A549 (cell line): ENCODE data around the gene RBP3. TPM values are rescaled to one million over a fixed set of nuclear protein-coding genes. Genes with fewer than 3 reads are reported as not detected.

Experiments
- ATAC-seq, 2 experiments: fragments of 200-7000 bp in 1 of 2; fragments of >200 bp in 1 of 2; cut with Nextera tagmentation in 1 of 2; cut with Tn5 transposase in 1 of 2; 3 replicates each; pipeline versions ENCODE4 v1.8.0 to v1.9.1; 2018 to 2020; ENCODE audit warnings: mild to moderate bottlenecking in 1 of 2, moderate library complexity in 1 of 2
- CTCF ChIA-PET: fragments of 300-600 bp; sonication (Branson Sonifier 250); formaldehyde crosslinking; extraction: SDS; loops from one replicate; lab custom pipeline; 2021; ENCODE audit warnings: antibody characterized with exemption, inconsistent platforms; lab: Yijun Ruan, JAX
- POLR2A ChIA-PET: fragments of 350-600 bp; formaldehyde crosslinking; extraction: SDS; loops from one replicate; lab custom pipeline; 2021; ENCODE audit warnings: antibody characterized with exemption, inconsistent platforms; lab: Yijun Ruan, JAX
- DNase-seq, 2 experiments: peaks; one replicate each; pipeline versions ENCODE4 v3.0.0 to v3.0.0-alpha.2; 2011 to 2016; ENCODE audit warnings: low read depth in 1 of 2, low spot score in 1 of 2
- FAIRE-seq: peaks from 2 replicates; lab custom pipeline; 2011; peaks lifted over from hg19 to GRCh38; lab: Jason Lieb, UNC
- H3K27ac ChIP-seq, 2 experiments: fragments of >200 bp; sonication (Bioruptor Twin); formaldehyde crosslinking; 3 replicates each; pipeline ENCODE4 v1.5.1; 2016 to 2017
- H3K4me1 ChIP-seq: fragments of >200 bp; sonication (Bioruptor Twin); formaldehyde crosslinking; 3 replicates; pipeline ENCODE4 v1.6.1; 2016
- H3K4me2 ChIP-seq: fragments of >200 bp; sonication (Bioruptor Twin); formaldehyde crosslinking; 3 replicates; pipeline ENCODE4 v1.6.1; 2016
- H3K4me3 ChIP-seq: fragments of >200 bp; sonication (Bioruptor Twin); formaldehyde crosslinking; 3 replicates; pipeline ENCODE4 v1.5.1; 2016
- H3K9me3 ChIP-seq: fragments of >200 bp; sonication (Bioruptor Twin); formaldehyde crosslinking; 3 replicates; pipeline ENCODE4 v1.6.1; 2016
- CBX8 ChIP-seq: fragments of 200-600 bp; sonication (generic); IDR thresholded peaks from 2 replicates; pipeline ENCODE4 v1.6.1; 2016
- CEBPB ChIP-seq, 2 experiments: fragments of >200 bp in 1 of 2; sonication (Bioruptor Twin) in 1 of 2; formaldehyde crosslinking in 1 of 2; IDR thresholded peaks; 2 replicates each; pipeline ENCODE4 v1.6.1; 2012 to 2016
- CHD2 ChIP-seq: fragments of 150-350 bp; IDR thresholded peaks from 2 replicates; pipeline ENCODE4 v1.6.1; 2014; ENCODE audit warnings: low read length; ENCODE audit not compliant: partially characterized antibody
- ELK1 ChIP-seq: fragments of 150-350 bp; IDR thresholded peaks from 2 replicates; pipeline ENCODE4 v1.6.1; 2014; ENCODE audit warnings: low read depth, mild to moderate bottlenecking, low read length
- EP300 ChIP-seq, 2 experiments: fragments of >200 bp; sonication (Bioruptor Twin); formaldehyde crosslinking; IDR thresholded peaks; 2 replicates in 1 of 2; 3 replicates in 1 of 2; pipeline ENCODE4 v1.6.1; 2016 to 2017
- ESRRA ChIP-seq: fragments of 150-350 bp; IDR thresholded peaks from 2 replicates; pipeline ENCODE4 v1.6.1; 2014; ENCODE audit warnings: mild to moderate bottlenecking, low read length, borderline replicate concordance
- FOSL2 ChIP-seq, 2 experiments: fragments of 450-650 bp in 1 of 2; fragments of >200 bp in 1 of 2; sonication (Bioruptor Twin) in 1 of 2; formaldehyde crosslinking; IDR thresholded peaks; 2 replicates each; pipeline versions ENCODE4 v1.5.0 to v1.6.1; 2016 to 2020; ENCODE audit warnings: mild to moderate bottlenecking in 1 of 2, moderate library complexity in 1 of 2
- FOXS1 ChIP-seq: fragments of 250-450 bp; sonication (Bioruptor Pico); IDR thresholded peaks from 2 replicates; pipeline ENCODE4 v1.5.0; 2020; ENCODE audit warnings: mild to moderate bottlenecking, moderate library complexity
- HES2 ChIP-seq: fragments of >200 bp; sonication (Bioruptor Twin); formaldehyde crosslinking; IDR thresholded peaks from 2 replicates; pipeline ENCODE4 v1.6.1; 2016
- HOXA7 ChIP-seq: fragments of 250-450 bp; sonication (Bioruptor Pico); IDR thresholded peaks from 2 replicates; pipeline ENCODE4 v1.5.0; 2020; ENCODE audit warnings: mild to moderate bottlenecking, moderate library complexity
- HOXB13 ChIP-seq: fragments of 250-450 bp; sonication (Bioruptor Pico); IDR thresholded peaks from 2 replicates; pipeline ENCODE4 v1.5.0; 2020; ENCODE audit warnings: low read depth, mild to moderate bottlenecking, moderate library complexity
- HOXB5 ChIP-seq: fragments of 250-450 bp; sonication (Bioruptor Pico); IDR thresholded peaks from 2 replicates; pipeline ENCODE4 v1.5.0; 2020; ENCODE audit warnings: mild to moderate bottlenecking, moderate library complexity
- JUN ChIP-seq, 2 experiments: fragments of >200 bp; sonication (Bioruptor Twin); formaldehyde crosslinking; IDR thresholded peaks; 2 replicates in 1 of 2; 3 replicates in 1 of 2; pipeline ENCODE4 v1.6.1; 2016 to 2017
- KDM1A ChIP-seq: fragments of 200-600 bp; sonication (generic); IDR thresholded peaks from 2 replicates; pipeline ENCODE4 v1.6.1; 2016; ENCODE audit warnings: low read depth, mild to moderate bottlenecking
- KDM5A ChIP-seq: fragments of 200-600 bp; sonication (generic); IDR thresholded peaks from 2 replicates; pipeline ENCODE4 v1.6.1; 2016; ENCODE audit warnings: antibody characterized with exemption, mild to moderate bottlenecking
- MAFK ChIP-seq: fragments of 450-650 bp; IDR thresholded peaks from 2 replicates; pipeline ENCODE4 v1.6.1; 2014; ENCODE audit not compliant: partially characterized antibody
- MAZ ChIP-seq: fragments of 150-350 bp; IDR thresholded peaks from 2 replicates; pipeline ENCODE4 v1.6.1; 2014; ENCODE audit warnings: antibody characterized with exemption, low read depth, low read length, borderline replicate concordance
- MYC ChIP-seq: IDR thresholded peaks from 2 replicates; pipeline ENCODE4 v1.6.1; 2012; ENCODE audit warnings: mild to moderate bottlenecking, inconsistent platforms, low read length, improper control_type of control experiment, borderline replicate concordance
- NR3C1 ChIP-seq: fragments of >200 bp; sonication (Bioruptor Twin); formaldehyde crosslinking; IDR thresholded peaks from 3 replicates; pipeline ENCODE4 v1.6.1; 2017
- PHF8 ChIP-seq: fragments of 200-600 bp; sonication (generic); IDR thresholded peaks from 2 replicates; pipeline ENCODE4 v1.6.1; 2016; ENCODE audit warnings: low read depth, mild to moderate bottlenecking, antibody characterized with exemption, moderate library complexity, borderline replicate concordance
- POLR2AphosphoS2 ChIP-seq: conservative IDR thresholded peaks from 2 replicates; pipeline ENCODE4 v1.6.1; 2012; ENCODE audit warnings: low read length, improper control_type of control experiment, inconsistent platforms
- RARB ChIP-seq: fragments of 250-450 bp; sonication (Bioruptor Pico); IDR thresholded peaks from 2 replicates; pipeline ENCODE4 v1.8.0; 2021; ENCODE audit warnings: mild to moderate bottlenecking, moderate library complexity
- RCOR1 ChIP-seq: fragments of 150-350 bp; IDR thresholded peaks from 2 replicates; pipeline ENCODE4 v1.6.1; 2014; ENCODE audit warnings: antibody characterized with exemption, low read length, low read depth
- SMC3 ChIP-seq: fragments of >200 bp; sonication (Bioruptor Twin); formaldehyde crosslinking; IDR thresholded peaks from 3 replicates; pipeline ENCODE4 v1.6.1; 2018; ENCODE audit warnings: inconsistent platforms
- SREBF2 ChIP-seq: fragments of 450-650 bp; IDR thresholded peaks from 2 replicates; pipeline ENCODE4 v1.6.1; 2014; ENCODE audit warnings: mild to moderate bottlenecking, moderate library complexity
- USF2 ChIP-seq: fragments of 450-650 bp; IDR thresholded peaks from 2 replicates; pipeline ENCODE4 v1.6.1; 2014; ENCODE audit warnings: antibody characterized with exemption
- ZC3H11A ChIP-seq: fragments of 450-650 bp; IDR thresholded peaks from 2 replicates; pipeline ENCODE4 v1.6.1; 2014; ENCODE audit warnings: antibody characterized with exemption, mild to moderate bottlenecking
- ZFP36 ChIP-seq: fragments of 450-650 bp; IDR thresholded peaks from 2 replicates; pipeline ENCODE4 v1.6.1; 2014; ENCODE audit warnings: borderline replicate concordance; ENCODE audit not compliant: partially characterized antibody
- ZSCAN20 ChIP-seq: fragments of 250-450 bp; sonication (Bioruptor Pico); IDR thresholded peaks from 2 replicates; pipeline ENCODE4 v1.8.0; 2022; ENCODE audit warnings: mild to moderate bottlenecking, moderate library complexity
- WGBS: methylation state at CpG from one replicate; pipeline ENCODE4 v1.1.6; 2017; ENCODE audit errors: missing lambda C conversion rate; 5-methylcytosine and 5-hydroxymethylcytosine counted together
- polyA plus RNA-seq, 4 experiments: library from polyadenylated mRNA; depleted of rRNA in 3 of 4; stranded (reverse); fragments of >200 nt; fragmentation: RNase III in 1 of 4; extraction: RNeasy Plus Mini Kit Qiagen cat#74134 plus additional on column Dnase treatment in 1 of 4; gene quantifications; 2 replicates in 3 of 4; 3 replicates in 1 of 4; pipeline ENCODE4 v1.2.3, GENCODE V29; 2011 to 2017

Gene RBP3
- polyA plus RNA-seq, 2 of the 4 experiments (the other 2 are of a cell fraction) = not detected

- no peak for FAIRE-seq
- no peak overlapping the region for H3K27ac ChIP-seq
- no peak overlapping the region for H3K4me3 ChIP-seq
- no peaks in the 10 kb centered on the region for H3K4me1 ChIP-seq
- ChIA-PET CTCF (interaction anchor here (1.4 to 8.2 kb wide), 7 partner anchors 9 to 289 kb away, joined by 4 to 213 read pairs (median 22); partner anchors contain the start of genes GDF10 and GDF2), POLR2A (no interaction called here)
- WGBS = 61% methylated on average over 7 of the region's 9 CpGs
- no peak for DNase-seq
- TF ChIP-seq SMC3 = no peak
- no peak for TF ChIP-seq NR3C1
- TF ChIP-seq ESRRA = no peak
- TF ChIP-seq ZSCAN20 = no peak
- TF ChIP-seq RCOR1 = no peak
- no peak for TF ChIP-seq KDM1A
- TF ChIP-seq ELK1 = no peak
- no peak for TF ChIP-seq EP300 (IDR thresholded peaks at IDR 0.05)
- TF ChIP-seq USF2 = no peak
- TF ChIP-seq HOXB13 = no peak
- no peak for TF ChIP-seq ZC3H11A
- no peak for TF ChIP-seq RARB
- no peak for TF ChIP-seq CBX8
- no peak for TF ChIP-seq FOSL2 (IDR thresholded peaks at IDR 0.05)
- no peak for TF ChIP-seq FOSL2 (CRISPR knock-in tag; IDR thresholded peaks at IDR 0.05)
- TF ChIP-seq CEBPB (IDR thresholded peaks at IDR 0.05) = no peak
- no peak for TF ChIP-seq HOXA7 (CRISPR knock-in tag)
- TF ChIP-seq MAFK = no peak
- TF ChIP-seq FOXS1 (CRISPR knock-in tag) = no peak
- no peak overlapping the region for H3K4me2 ChIP-seq
- ATAC-seq = no peak
- H3K9me3 ChIP-seq = no peaks in the 10 kb centered on the region
These were observed 33.7 kb upstream of the RBP3 start for GRCh38 chr10:47314416-47314970.

- no peaks in the 10 kb centered on the region for H3K9me3 ChIP-seq
- TF ChIP-seq FOSL2 (IDR thresholded peaks at IDR 0.05) (no peak), FOSL2 (CRISPR knock-in tag; IDR thresholded peaks at IDR 0.05) (no peak), CHD2 (no peak), KDM5A (no peak), HOXB13 (no peak), ESRRA (no peak), ZFP36 (no peak), ZC3H11A (no peak), MAZ (no peak), USF2 (no peak), HES2 (no peak), JUN (IDR thresholded peaks at IDR 0.05) (no peak), POLR2AphosphoS2 (no peak), HOXB5 (CRISPR knock-in tag) (no peak), MYC (no peak), PHF8 (no peak), SREBF2 (no peak)
- no peaks in the 10 kb centered on the region for H3K4me1 ChIP-seq
- FAIRE-seq = no peak
- ChIA-PET POLR2A (no interaction called here), CTCF (interaction anchor here (0.8 to 8.2 kb wide), 6 partner anchors 8 to 290 kb away, joined by 3 to 213 read pairs (median 40); partner anchors contain the start of genes GDF10 and GDF2)
- DNase-seq = no peak
- no peak overlapping the region for H3K4me3 ChIP-seq
- 59% methylated on average over 2 of the region's 2 CpGs for WGBS
- no peak overlapping the region for H3K27ac ChIP-seq
- no peak overlapping the region for H3K4me2 ChIP-seq
- no peak for ATAC-seq
These were observed 32.7 kb upstream of the RBP3 start for GRCh38 chr10:47315421-47315820.
